Left renal cortex interstitium (tissue), 4 donors: Measurements from ENCODE around the gene SYT15. TPM values are rescaled to one million over a fixed set of nuclear protein-coding genes. Genes with fewer than 3 reads are reported as not detected.

Experiments used
- DNase-seq, 4 donors: peaks; one replicate each; pipeline ENCODE4 v3.0.0-alpha.2; 2013; ENCODE audit warnings: low read depth in 4 of 4, low spot score in 2 of 4, missing footprints in 1 of 4
- polyA plus RNA-seq, 4 donors: library from polyadenylated mRNA; unstranded; fragments of 120-200 nt; gene quantifications; one replicate each; pipeline ENCODE4 v1.2.1, GENCODE V29; 2013; ENCODE audit not compliant: insufficient read length in 4 of 4

SYT15 gene
- polyA plus RNA-seq, 4 donors: 6.1 to 16.1 (median 9.2) TPM

GRCh38 chr10:46544989-46545791, 33.7 kb upstream of the SYT15 start:
- DNase-seq: no peak

- no peak for DNase-seq
Observed at GRCh38 chr10:46545861-46546590, 32.9 kb upstream of the SYT15 start.

GRCh38 chr10:46546591-46547540, 32.1 kb upstream of the SYT15 start:
- DNase-seq: no peak

- DNase-seq: no peak
Observed at GRCh38 chr10:46547541-46548497, 31.1 kb upstream of the SYT15 start.

GRCh38 chr10:46548498-46549090, 30.3 kb upstream of the SYT15 start:
- no peak for DNase-seq

- DNase-seq: no peak
Observed at GRCh38 chr10:46549171-46550075, 29.5 kb upstream of the SYT15 start.

GRCh38 chr10:46550076-46550790, 28.7 kb upstream of the SYT15 start:
- DNase-seq: no peak

GRCh38 chr10:46550795-46551700, 27.9 kb upstream of the SYT15 start:
- DNase-seq: no peak

- no peak for DNase-seq
Observed at GRCh38 chr10:46551701-46552525, 27.0 kb upstream of the SYT15 start.

- no peak for DNase-seq
Observed at GRCh38 chr10:46552526-46553237, 26.2 kb upstream of the SYT15 start.

GRCh38 chr10:46553238-46554049, 25.5 kb upstream of the SYT15 start:
- no peak for DNase-seq

- DNase-seq: no peak
Observed at GRCh38 chr10:46554166-46554781, 24.7 kb upstream of the SYT15 start.

- DNase-seq: no peak
Observed at GRCh38 chr10:46555366-46555712, 23.6 kb upstream of the SYT15 start.
